GM21825 (cell line): ENCODE results near the gene MRPS15.
"Not testable (repeated sequence)": the region's sequence is repeated elsewhere in the genome, so short reads cannot be mapped to it uniquely, and the experiment has no call there.

Source experiments
- ATAC-seq: cut with Tn5 transposase; IDR thresholded peaks from one replicate; pipeline ENCODE4 v1.9.1; 2021; ENCODE audit warnings: mild to moderate bottlenecking, moderate library complexity; ENCODE audit not compliant: unreplicated experiment

Gene MRPS15

DNA sequence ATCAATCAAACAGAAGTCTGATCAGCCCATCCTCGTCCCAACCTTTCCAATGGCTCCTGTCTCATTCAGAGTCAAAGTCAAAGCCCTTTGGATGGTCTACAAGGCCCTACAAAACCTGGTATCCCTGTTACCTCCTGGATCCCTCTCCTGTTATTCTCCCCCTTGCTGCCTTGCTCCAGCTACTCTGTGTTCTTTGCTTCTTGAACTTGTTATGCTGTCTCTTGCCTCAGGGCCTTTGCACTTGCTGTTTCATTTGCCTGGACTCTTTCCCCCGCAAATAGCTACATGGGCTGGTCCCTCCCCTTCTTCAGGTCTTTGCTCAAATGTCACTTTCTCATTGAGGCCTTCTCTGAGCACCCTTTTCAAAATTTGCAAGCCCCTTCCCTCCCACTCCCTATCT lies 19.9 kb upstream of the MRPS15 start:
- ATAC-seq = no peak

DNA sequence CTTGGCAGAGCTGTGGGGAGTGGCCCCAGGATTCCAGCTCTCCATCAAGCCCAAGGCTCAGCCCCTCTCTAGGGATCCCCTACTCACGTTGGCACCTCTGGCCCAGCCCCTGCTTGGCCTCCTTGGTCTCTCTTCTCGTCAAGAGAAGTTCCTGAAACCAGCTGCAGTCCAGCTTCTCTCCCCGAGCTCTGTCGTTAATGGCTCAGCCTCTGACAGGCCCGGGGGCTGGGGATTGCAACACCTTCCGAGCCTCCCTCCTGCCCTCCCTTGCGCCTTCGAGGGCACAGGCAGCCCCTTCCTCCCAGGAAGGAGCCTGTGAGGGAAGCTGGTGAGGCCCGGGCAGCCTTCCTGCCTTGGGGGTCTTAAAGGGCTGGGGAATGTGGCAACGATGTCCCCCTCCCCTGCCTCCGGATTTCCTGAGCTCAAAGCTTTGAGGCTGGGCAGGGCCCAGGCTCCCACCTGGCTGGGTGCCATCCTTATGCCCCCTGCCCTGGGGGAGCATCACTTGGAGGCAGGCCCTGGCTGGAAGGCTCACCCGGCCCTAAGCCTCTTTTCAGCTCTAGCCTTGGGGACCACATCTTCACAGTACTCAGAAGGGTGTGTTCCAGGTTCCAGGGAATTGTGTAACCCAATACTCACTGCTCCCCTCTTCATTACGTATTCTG lies 18.7 kb upstream of the MRPS15 start, which contains the start of gene CSF3R:
CSF3R (minus strand) TSS at position 190 of the 665 bp plus-strand sequence. CDS start 3,417 bp downstream, outside the sequence.
- ATAC-seq = no peak

GRCh38 chr1:36481771-36482723 lies 17.9 kb upstream of the MRPS15 start:
- no peak for ATAC-seq

- no peak for ATAC-seq
Measured at GRCh38 chr1:36481091-36481490, 16.9 kb upstream of the MRPS15 start.

DNA sequence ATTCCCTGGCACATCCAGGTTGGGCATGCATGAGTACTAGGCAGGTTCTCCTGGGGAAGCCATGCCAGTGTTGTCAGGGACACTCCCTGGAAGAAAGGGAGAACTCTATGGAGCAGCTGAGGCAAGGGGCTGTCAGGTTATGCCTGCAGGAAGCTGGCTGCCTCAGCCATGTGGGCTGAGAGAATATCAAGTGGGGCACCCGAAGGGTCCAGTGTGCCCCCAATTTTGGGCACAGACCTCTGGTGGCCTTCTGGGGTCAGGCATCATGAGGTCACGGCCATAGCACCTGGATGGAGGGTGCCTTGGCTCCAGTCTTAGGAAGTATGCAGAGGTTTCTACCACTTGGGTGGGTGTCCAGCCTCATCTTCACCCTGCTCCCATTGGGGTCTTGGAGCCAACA lies 16.0 kb upstream of the MRPS15 start:
- no peak for ATAC-seq

DNA sequence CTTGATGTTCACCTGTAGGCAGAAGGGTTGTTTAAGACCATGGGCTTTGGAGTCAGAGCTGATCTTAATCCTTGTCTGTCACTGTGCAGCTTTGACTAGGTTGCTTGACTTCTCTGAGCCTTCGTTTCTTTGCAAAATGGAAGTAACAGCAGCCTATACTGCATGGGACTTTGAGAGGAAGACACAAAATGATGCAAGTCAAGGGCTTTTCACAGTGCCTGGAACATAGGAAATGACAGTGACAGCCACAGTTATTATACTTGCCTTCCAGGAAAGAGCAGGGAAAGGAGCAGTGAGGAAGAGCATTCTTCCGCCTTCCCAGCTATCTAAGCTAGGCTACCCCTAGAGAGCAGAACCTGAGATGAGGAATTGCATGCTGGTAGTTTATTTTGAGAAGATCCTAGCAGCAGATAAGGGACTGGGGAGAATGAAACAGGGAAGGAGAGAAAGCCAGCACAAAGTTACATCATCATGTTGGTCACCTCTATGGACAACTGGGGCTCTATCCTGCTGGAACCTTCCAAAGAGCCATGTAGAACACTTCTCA lies 15.4 kb upstream of the MRPS15 start:
- no peak for ATAC-seq

GRCh38 chr1:36477615-36478014 lies 13.4 kb upstream of the MRPS15 start:
- ATAC-seq = not testable (repeated sequence)

DNA sequence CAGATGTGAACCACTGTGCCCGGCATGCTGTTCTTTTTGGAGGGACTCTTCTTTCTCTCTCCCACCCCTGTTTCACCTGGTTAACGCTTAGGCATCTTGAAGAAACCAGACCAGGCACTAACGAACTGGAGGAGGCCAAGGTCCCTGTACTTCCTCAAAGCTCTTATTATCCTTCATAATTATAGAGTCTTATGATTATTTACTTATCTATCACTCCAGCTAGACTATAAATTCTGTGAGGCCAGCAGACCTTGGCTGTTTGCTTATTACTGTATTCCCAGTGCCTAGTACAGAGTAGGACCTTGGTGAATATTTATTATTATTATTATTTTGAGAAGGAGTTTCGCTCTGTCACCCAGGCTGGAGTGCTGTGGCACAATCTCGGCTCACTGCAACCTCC lies 12.8 kb upstream of the MRPS15 start:
- no peak for ATAC-seq

DNA sequence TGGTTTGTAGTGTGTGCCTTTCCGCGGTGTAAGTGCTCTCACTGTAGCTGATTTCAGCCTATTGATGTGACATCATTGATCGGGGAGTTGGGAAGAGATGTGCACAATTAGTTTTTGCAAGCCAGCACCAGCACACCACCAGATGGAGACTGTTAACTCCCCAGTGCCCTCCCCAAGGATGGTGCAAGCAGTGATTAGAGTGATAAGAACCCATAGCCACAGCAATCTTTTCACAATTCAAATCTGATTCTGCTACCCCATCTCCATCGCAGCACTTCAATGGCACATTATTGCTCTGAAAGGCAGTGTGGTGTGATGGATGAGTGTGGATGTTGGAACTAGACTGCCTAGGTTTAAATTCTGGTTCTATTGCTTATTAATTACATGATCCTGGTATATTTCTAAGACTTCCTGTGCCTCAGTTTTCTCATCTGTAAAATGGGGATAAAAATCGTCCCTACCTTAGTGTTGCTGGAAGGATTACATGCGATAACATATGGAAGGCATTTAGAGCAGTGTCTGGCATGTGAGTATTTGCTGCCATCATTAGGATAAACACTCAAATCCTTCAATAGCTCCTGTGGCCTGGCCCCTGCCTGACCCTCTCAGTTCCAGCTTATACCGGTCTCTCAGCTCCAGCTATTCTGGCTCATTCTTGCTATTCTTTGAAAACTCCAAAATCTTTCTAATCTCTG lies 11.9 kb upstream of the MRPS15 start:
- no peak for ATAC-seq

- no peak for ATAC-seq
Measured at GRCh38 chr1:36475341-36475740, 11.2 kb upstream of the MRPS15 start.

DNA sequence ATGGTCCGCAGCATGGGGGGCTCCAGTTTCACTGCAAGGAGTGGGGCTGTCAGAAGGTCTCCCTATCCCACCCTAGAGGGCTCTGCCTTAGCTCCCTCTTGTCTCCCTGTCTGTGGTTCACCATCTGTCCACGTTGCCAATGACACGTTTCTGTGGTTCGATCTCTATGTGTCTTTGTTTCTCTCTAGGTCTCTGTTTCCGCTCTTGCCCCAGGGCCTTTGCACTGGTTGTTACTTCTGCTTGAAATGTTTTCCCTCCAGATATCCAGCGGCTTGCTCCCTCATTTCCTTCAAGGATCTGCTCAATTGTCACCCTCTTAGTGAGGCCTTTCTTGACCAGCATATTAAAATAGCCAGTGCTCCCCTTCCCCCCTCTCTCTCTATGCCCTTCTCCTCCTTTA lies 8.5 kb upstream of the MRPS15 start:
- ATAC-seq = no peak

GRCh38 chr1:36471830-36472641 lies 7.9 kb upstream of the MRPS15 start:
- no peak for ATAC-seq

- no peak for ATAC-seq
Measured at GRCh38 chr1:36469163-36469562, 5.0 kb upstream of the MRPS15 start.

- no peak for ATAC-seq
Measured at GRCh38 chr1:36467700-36468455, 3.7 kb upstream of the MRPS15 start.

DNA sequence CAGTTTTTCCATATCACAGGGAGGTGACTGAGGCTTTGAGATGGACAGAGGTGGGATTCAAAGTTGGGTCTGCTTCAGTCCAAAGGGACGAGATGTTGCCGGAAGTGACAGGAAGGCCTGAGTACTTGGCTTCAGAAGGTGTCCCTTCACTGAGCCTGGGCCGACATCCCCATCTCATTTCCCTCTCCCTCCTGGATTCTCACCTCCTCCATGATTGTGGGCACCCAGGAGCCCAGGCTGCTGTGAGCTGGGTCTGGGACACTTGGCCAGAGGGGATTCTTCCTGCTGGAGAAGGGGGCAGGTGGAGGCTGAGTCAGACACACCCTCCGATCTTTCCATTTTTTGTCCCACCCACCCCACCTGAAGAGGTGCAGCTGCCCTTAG lies 2.8 kb upstream of the MRPS15 start:
- no peak for ATAC-seq

DNA sequence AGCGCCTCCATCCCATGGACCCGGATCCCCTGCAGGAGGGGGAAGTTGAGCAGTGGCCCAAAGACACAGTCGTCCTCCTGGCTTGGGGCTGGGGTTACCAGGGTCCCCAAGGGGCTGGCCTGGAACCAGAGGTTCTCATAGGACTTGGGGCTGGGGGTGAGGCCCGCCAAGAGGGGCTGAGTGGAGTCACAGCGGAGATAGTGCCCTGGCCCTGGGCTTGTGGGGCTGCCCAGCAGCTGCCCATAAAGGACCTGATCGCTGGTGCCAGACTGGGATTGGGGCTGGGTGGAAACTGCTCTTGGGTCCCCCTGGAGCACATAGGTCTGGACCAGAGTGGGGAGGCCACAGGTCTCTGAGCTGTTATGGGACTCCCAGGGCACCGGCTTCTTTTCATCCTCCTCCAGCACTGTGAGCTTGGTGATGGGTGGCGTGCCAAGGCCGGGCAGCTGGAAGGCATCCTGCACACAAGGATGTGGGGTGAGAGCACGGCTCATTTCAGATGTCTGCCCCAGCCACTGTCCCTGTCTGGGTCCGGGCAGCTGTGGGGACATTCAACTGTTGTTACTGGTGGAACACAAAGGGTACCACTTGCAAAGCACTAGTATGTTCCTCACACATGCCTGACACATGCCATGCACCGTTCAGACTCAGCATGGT lies 2.3 kb upstream of the MRPS15 start:
- ATAC-seq = no peak

DNA sequence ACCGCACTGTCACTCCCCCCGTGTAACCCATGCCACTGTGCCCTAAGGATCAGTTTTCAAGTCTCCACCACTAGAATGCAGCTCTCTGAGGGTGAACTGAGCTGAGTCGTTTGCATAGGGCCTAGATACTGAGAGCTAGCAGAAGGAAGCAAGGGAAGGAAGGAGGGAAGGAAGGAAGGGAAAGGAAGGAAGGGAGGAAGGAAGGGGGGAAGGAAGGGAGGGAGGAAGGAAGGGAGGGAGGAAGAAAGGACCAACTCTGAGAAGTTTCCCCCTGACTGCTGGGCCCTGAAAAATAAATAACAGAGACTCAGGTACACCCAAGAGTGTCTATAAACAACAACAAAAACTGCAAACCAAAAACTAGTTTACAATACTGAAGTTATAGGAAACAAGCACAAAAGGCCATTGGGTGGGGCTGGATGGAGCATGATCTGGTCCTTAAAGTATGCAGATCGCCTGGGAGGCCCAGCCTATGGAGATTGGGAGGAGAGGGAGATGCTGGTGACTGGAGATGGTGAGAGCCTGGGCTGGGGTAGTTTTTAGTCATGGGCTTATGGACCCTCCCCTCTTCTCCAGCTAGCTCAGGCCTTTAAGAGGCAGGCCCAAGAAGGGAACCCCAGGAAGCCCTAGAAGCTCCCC lies 1.7 kb upstream of the MRPS15 start:
- ATAC-seq = no peak

DNA sequence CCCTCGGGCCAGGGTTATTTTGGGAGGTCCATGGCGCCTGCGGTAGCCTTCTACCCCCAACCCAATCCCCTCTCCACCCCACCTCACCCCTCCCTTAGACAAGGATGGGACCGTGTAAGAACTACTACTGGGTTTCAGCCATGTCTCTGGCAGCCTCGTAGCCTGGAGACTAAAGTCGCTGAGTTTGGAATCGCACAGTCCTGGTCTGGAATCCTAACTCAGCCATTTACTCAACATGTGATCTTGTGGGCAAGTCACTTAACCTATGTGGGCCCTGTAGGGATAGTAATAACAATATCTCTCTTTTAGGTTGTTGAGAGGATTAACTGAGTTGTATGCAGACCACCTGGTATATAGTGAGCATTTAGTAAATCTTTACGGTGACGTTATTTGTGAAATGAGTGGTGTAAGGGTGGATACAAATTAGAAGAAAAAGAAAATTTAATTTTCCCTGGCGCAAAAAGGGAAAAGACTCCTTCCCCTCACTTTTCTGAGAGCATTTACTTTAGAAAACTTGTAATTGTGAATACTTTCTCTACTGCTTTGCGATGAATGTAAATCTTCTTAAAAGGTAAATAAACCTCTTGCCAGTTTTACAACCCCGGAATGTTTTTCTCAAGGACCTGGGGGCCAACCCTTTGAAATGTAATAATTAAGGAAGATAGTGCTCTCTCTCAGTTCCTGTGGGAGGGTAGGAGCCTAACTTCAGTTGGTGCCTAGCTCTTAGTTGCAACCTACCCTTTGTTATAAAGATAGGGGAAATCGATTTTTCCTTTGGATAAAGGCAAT lies 615 bp upstream of the MRPS15 start:
- ATAC-seq = peak; percentile 5
